Measurements from ENCODE around the gene MVB12B. TPM values are rescaled to one million over a fixed set of nuclear protein-coding genes. Genes with fewer than 3 reads are reported as not detected.

Gene MVB12B
- total and polyA plus RNA-seq, 7 donors, result 1.5 to 25.6 (median 11.6) TPM

DNA sequence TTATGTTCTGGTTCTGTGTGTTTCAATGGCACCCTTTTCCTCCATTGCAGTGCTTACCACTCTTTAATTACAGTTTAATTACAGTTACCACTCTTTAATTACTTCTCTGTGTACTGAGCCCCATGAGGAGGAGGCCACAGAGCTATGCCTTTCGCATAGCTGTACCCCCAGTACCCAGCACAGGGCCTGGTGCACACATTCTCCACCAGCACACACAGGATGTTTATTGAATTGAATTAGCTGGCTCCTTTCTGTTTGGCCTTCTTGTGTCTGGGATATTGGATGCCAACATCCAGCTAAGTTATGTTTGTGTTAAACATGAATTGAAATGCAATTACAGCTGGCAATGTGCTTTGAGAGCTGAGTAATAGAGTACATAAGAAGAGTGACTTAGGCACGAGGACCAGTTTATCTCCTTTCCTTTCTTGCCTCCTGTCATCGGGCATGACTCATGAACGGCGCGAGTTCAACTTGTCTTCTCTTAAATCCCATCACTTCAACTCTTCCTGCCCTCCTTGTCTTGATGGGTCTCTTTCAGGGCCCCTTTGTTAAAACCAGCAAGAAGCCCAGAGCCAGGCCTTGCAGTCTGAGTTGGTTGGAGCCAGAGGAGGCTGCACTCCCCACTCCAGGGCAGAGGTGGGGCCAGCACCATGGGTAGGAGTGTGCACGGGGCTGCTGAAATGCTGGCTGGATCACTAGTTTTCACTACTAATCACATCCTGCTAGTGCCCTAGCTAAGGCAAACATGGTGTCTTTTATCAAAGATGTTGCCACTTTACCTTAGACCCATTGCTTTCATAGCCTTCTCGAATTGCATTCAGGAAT, 37.4 kb downstream of the MVB12B start:
- H3K36me3 ChIP-seq (ENCODE audit: insufficient read depth in 1 of 2, low read depth in 1 of 2), result no peaks in the 10 kb centered on the region
- DNase-seq (no peak), ATAC-seq (peak in 2 of 4 donors; percentile 40 to 49)
- H3K27ac ChIP-seq, result no peak overlapping the region
- H3K4me3 ChIP-seq, result no peak overlapping the region
- WGBS, 3 donors, result 91 to 96% (median 94%) methylated on average over 8 of the region's 8 CpGs
- TF ChIP-seq CTCF (IDR thresholded peaks at IDR 0.05), result no peak
- intact Hi-C loops (cut with DNase I), result no loop called here
- H3K4me1 ChIP-seq, result peaks cover 13% of the 10 kb centered on the region
- H3K9me3 ChIP-seq, result peaks cover 23% of the 10 kb centered on the region
- no peaks in the 10 kb centered on the region for H3K27me3 ChIP-seq (ENCODE audit: insufficient read depth in 3 of 3, low read length in 2 of 3)

DNA sequence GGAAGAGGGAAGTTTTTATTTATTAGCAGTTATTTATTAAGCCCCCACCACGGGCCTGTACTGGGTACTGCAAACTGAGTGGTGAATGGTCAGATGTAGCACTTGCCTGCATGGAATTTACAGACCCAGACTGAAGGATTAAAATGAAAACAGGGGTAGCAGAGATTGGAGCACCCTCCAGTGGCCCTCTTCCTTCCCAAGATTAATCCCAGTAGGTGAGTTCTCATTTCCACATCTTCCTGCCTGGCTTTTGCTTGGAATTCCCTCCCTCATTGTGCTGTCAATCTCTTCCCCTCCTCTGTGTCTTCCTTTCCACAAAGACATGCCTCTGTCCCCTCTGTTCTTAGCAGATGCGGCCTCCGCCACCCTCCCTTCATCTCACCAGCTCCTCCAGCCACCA, 39.2 kb downstream of the MVB12B start:
- intact Hi-C loops (cut with DNase I), result no loop called here
- Histone ChIP-seq H3K27ac (no peak overlapping the region), H3K27me3 (ENCODE audit: insufficient read depth in 3 of 3, low read length in 2 of 3) (no peaks in the 10 kb centered on the region), H3K9me3 (peaks cover 19% of the 10 kb centered on the region), H3K36me3 (ENCODE audit: insufficient read depth in 1 of 2, low read depth in 1 of 2) (no peaks in the 10 kb centered on the region), H3K4me1 (peaks cover 13% of the 10 kb centered on the region), H3K4me3 (no peak overlapping the region)
- peak in 2 of 4 donors; percentile 48 to 50 for ATAC-seq
- 84 to 92% (median 88%) methylated on average over 3 of the region's 3 CpGs for WGBS, 3 donors
- TF ChIP-seq CTCF (IDR thresholded peaks at IDR 0.05), result peak; percentile 4
- DNase-seq, result no peak

DNA sequence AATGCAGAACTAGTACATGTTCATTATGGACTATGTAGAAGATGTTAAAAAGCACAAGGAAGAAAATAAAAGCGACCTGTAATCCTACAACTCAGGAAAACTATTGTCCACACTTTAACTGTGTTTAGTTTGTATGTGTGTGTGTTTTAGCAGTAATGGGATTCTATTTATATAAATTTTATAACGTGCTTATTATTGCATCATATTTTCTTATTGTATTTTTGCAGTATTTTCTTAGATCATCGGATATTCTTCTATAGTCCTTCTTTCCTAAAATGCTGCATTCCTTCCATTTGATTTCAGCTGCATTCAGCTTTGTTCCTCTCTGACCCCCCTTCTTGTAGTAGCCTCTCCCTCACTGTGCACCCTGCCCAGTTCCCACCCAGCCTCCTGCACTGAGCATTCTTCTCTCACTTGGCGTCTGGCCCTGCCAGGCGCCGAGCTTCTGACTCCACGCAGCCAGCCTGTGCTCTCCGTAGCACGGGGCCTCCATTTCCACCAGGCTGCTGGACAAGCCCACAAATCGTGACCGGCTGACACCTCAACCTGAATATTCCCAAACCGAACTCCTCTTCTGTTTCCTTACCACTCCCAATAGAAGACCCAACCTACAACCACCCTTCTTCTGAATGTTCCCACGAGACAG, 39.9 kb downstream of the MVB12B start:
- intact Hi-C loops (cut with DNase I), result no loop called here
- ATAC-seq (peak; percentile 48 to 86 (median 70)), DNase-seq (no peak)
- TF ChIP-seq CTCF (IDR thresholded peaks at IDR 0.05), result no peak
- Histone ChIP-seq H3K27ac (no peak overlapping the region), H3K27me3 (ENCODE audit: insufficient read depth in 3 of 3, low read length in 2 of 3) (no peaks in the 10 kb centered on the region), H3K4me3 (no peak overlapping the region), H3K4me1 (peaks cover 13% of the 10 kb centered on the region), H3K9me3 (peaks cover 12% of the 10 kb centered on the region), H3K36me3 (ENCODE audit: insufficient read depth in 1 of 2, low read depth in 1 of 2) (no peaks in the 10 kb centered on the region)
- WGBS, 3 donors, result 39 to 54% (median 45%) methylated on average over 13 of the region's 13 CpGs

DNA sequence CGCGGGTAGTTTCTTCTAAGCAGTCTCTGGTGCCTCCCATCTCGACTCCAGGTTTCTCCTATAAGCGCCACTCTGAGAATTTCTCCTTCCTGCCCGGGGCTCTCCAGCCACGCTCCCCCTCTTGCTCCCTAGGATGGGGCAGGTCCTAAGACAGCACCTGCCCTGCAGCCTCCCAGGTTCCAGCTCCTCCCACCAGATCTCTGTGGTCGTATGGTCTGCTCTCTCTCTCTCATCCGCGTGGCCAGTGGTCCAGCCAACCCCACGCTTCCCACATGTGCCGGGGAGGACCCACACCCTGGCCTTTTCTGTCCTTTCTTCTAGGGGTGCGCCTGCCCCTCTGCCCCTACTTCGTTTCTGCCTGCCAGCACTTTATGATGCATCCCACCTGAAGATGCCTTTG, 40.5 kb downstream of the MVB12B start:
- Histone ChIP-seq H3K27me3 (ENCODE audit: insufficient read depth in 3 of 3, low read length in 2 of 3) (no peaks in the 10 kb centered on the region), H3K36me3 (ENCODE audit: insufficient read depth in 1 of 2, low read depth in 1 of 2) (no peaks in the 10 kb centered on the region), H3K27ac (no peak overlapping the region), H3K4me3 (no peak overlapping the region), H3K9me3 (peaks cover 5% of the 10 kb centered on the region), H3K4me1 (peaks cover 13% of the 10 kb centered on the region)
- no peak for TF ChIP-seq CTCF (IDR thresholded peaks at IDR 0.05)
- no peak for DNase-seq
- peak in 2 of 4 donors; percentile 14 to 37 for ATAC-seq
- WGBS, 3 donors, result 90 to 92% (median 92%) methylated on average over 13 of the region's 13 CpGs
- intact Hi-C loops (cut with DNase I), result no loop called here

Data from psoas muscle (tissue), 8 donors.